ENCODE results near the gene PKLR.

PKLR gene

GRCh38 chr1:155318082-155318481 is 16.8 kb upstream of the PKLR start:
- TF ChIP-seq, protein P1, sequence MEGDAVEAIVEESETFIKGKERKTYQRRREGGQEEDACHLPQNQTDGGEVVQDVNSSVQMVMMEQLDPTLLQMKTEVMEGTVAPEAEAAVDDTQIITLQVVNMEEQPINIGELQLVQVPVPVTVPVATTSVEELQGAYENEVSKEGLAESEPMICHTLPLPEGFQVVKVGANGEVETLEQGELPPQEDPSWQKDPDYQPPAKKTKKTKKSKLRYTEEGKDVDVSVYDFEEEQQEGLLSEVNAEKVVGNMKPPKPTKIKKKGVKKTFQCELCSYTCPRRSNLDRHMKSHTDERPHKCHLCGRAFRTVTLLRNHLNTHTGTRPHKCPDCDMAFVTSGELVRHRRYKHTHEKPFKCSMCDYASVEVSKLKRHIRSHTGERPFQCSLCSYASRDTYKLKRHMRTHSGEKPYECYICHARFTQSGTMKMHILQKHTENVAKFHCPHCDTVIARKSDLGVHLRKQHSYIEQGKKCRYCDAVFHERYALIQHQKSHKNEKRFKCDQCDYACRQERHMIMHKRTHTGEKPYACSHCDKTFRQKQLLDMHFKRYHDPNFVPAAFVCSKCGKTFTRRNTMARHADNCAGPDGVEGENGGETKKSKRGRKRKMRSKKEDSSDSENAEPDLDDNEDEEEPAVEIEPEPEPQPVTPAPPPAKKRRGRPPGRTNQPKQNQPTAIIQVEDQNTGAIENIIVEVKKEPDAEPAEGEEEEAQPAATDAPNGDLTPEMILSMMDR (IDR thresholded peaks at IDR 0.05): no peak
- H3K27ac ChIP-seq: no peak overlapping the region
- DNase-seq (ENCODE audit: low spot score): no peak

DNA sequence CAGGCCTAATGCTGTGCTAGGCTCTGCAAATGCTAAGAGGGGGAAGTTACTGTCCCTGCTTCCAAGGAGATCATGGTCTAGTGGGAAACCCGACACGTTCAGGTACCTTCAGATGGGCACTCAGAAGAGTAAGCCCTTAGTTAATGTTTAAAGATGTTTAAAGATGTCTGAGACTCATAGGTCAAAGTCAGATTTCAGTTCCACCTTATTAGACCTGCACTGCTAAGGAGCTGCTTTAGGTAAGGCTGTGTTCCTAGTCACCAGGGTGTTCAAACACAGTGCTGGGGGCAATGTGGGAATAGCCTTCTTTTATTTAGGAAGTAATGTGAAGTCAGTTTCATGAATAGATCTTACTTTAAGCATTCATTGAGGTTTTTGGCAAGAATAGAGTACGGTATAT is 15.7 kb upstream of the PKLR start:
- no peak for DNase-seq (ENCODE audit: low spot score)
- H3K27ac ChIP-seq: no peak overlapping the region
- no peak overlapping the region for H3K4me3 ChIP-seq
- TF ChIP-seq, protein P1 (IDR thresholded peaks at IDR 0.05): no peak

More at GRCh38 chr1:155318082-155318481, 16.8 kb upstream of the PKLR start:
- no peak overlapping the region for H3K4me3 ChIP-seq

GRCh38 chr1:155313261-155313660 is 12.0 kb upstream of the PKLR start:
- no peak overlapping the region for H3K4me3 ChIP-seq
- TF ChIP-seq, protein P1 (IDR thresholded peaks at IDR 0.05): no peak
- no peak for DNase-seq (ENCODE audit: low spot score)
- H3K27ac ChIP-seq: no peak overlapping the region

- DNase-seq (ENCODE audit: low spot score): no peak
- H3K4me3 ChIP-seq: peak overlapping the region; percentile 82
- peak overlapping the region; percentile 78 to 88 for H3K27ac ChIP-seq
- TF ChIP-seq, protein P1 (IDR thresholded peaks at IDR 0.05): no peak
Observed at GRCh38 chr1:155309423-155310021, 8.3 kb upstream of the PKLR start.

- peak within 1 kb of the TSS; percentile 82 for H3K4me3 ChIP-seq
- H3K27ac ChIP-seq: peak within 1 kb of the TSS; percentile 78 to 88
- peak; percentile 99 for DNase-seq (ENCODE audit: low spot score)
- TF ChIP-seq, protein P1 (IDR thresholded peaks at IDR 0.05): no peak
Observed at GRCh38 chr1:155308493-155309422, 7.5 kb upstream of the PKLR start, which contains the start of gene FDPS. Gene FDPS, plus strand, starts transcription at chr1:155308866. Its CDS starts 924 bp downstream, at chr1:155309790.

DNA sequence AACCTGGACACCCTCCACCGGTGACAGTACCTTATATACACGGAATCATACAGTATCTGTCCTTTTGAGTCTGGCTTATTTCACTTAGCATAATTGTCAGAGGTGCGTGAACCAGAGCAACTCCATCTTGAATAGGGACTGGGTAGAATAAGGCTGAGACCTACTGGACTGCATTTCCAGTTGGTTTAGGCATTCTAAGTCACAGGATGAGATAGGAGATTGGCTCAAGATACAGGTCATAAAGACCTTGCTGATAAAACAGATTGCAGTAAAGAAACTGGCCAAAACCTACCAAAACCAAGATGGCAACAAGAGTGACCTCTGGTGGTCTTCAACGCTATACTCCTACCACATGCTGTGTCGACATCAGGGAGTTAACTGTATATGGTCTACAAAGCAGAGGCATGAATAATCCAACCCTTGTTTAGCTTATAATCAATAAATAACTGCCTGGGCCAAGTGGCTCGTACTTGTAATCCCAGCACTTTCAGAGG is 6.1 kb upstream of the PKLR start:
- no peak overlapping the region for H3K4me3 ChIP-seq
- DNase-seq (ENCODE audit: low spot score): no peak
- TF ChIP-seq, protein P1 (IDR thresholded peaks at IDR 0.05): no peak
- no peak overlapping the region for H3K27ac ChIP-seq
